Measurements from ENCODE around the gene PNKD.

GRCh38 chr2:218344755-218345417 is 74.6 kb downstream of the PNKD start:
- TF ChIP-seq POLR2A (IDR thresholded peaks at IDR 0.05) = no peak
- no peak for TF ChIP-seq CTCF (IDR thresholded peaks at IDR 0.05)
- TF ChIP-seq EP300 (IDR thresholded peaks at IDR 0.05) = no peak
